GM18498 (cell line): ENCODE measurements around the gene PADI1.

ENCODE experiments used
- ATAC-seq: cut with Tn5 transposase; IDR thresholded peaks from one replicate; pipeline ENCODE4 v1.9.1; 2021; ENCODE audit warnings: mild to moderate bottlenecking, moderate library complexity; ENCODE audit not compliant: unreplicated experiment

The PADI1 gene

GRCh38 chr1:17204546-17205440 lies at the start of gene PADI1:
Gene PADI1 (plus strand): TSS chr1:17205128. CDS start chr1:17205218, 90 bp downstream.
- ATAC-seq, result no peak

GRCh38 chr1:17155257-17155920 lies 49.5 kb upstream of the PADI1 start:
- ATAC-seq, result no peak

- ATAC-seq, result no peak
Observed at GRCh38 chr1:17156108-17156507, 48.8 kb upstream of the PADI1 start.

GRCh38 chr1:17158961-17159360 lies 46.0 kb upstream of the PADI1 start:
- ATAC-seq, result no peak

GRCh38 chr1:17161137-17161740 lies 43.7 kb upstream of the PADI1 start:
- no peak for ATAC-seq

GRCh38 chr1:17161926-17162800 lies 42.8 kb upstream of the PADI1 start:
- no peak for ATAC-seq

GRCh38 chr1:17162941-17163340 lies 42.0 kb upstream of the PADI1 start:
- ATAC-seq, result no peak

GRCh38 chr1:17163371-17163770 lies 41.6 kb upstream of the PADI1 start:
- no peak for ATAC-seq

- ATAC-seq, result no peak
Observed at GRCh38 chr1:17163789-17164666, 40.9 kb upstream of the PADI1 start.

GRCh38 chr1:17165823-17166222 lies 39.1 kb upstream of the PADI1 start:
- ATAC-seq, result no peak

GRCh38 chr1:17167041-17167785 lies 37.7 kb upstream of the PADI1 start:
- no peak for ATAC-seq

GRCh38 chr1:17167786-17168090 lies 37.2 kb upstream of the PADI1 start:
- no peak for ATAC-seq

GRCh38 chr1:17168091-17168876 lies 36.6 kb upstream of the PADI1 start:
- ATAC-seq, result no peak

- ATAC-seq, result no peak
Observed at GRCh38 chr1:17170571-17170970, 34.4 kb upstream of the PADI1 start.

GRCh38 chr1:17173217-17173616 lies 31.7 kb upstream of the PADI1 start:
- no peak for ATAC-seq

- no peak for ATAC-seq
Observed at GRCh38 chr1:17176306-17177061, 28.4 kb upstream of the PADI1 start.

GRCh38 chr1:17177651-17178050 lies 27.3 kb upstream of the PADI1 start:
- ATAC-seq, result no peak
